Stimulated activated CD8-positive, alpha-beta memory T cell treated with anti-CD3 and anti-CD28 coated beads, Interleukin-4, amount 100 ng/mL, for 4 hours (primary cell): ENCODE data around the gene FGF14.

Experiments
- DNase-seq, 2 donors: peaks; one replicate each; pipeline ENCODE4 v3.0.0-alpha.2; 2020; ENCODE audit warnings: low read depth in 2 of 2, low spot score in 1 of 2

The FGF14 gene

GRCh38 chr13:102367836-102368235 is 34.0 kb downstream of the FGF14 start:
- DNase-seq = no peak

GRCh38 chr13:102361113-102361512 is 40.7 kb downstream of the FGF14 start:
- no peak for DNase-seq

GRCh38 chr13:102359264-102359663 is 42.6 kb downstream of the FGF14 start:
- DNase-seq = no peak

- DNase-seq = no peak
These were observed 46.6 kb downstream of the FGF14 start for GRCh38 chr13:102355251-102355650.

GRCh38 chr13:102354011-102354410 is 47.8 kb downstream of the FGF14 start:
- no peak for DNase-seq

GRCh38 chr13:102351521-102351920 is 50.3 kb downstream of the FGF14 start:
- DNase-seq = no peak

GRCh38 chr13:102347490-102347889 is 54.4 kb downstream of the FGF14 start:
- DNase-seq = no peak

GRCh38 chr13:102346769-102347168 is 55.1 kb downstream of the FGF14 start:
- no peak for DNase-seq

GRCh38 chr13:102344410-102344809 is 57.4 kb downstream of the FGF14 start:
- no peak for DNase-seq

GRCh38 chr13:102333320-102334198 is 68.3 kb downstream of the FGF14 start:
- no peak for DNase-seq

- DNase-seq = no peak
These were observed 72.9 kb downstream of the FGF14 start for GRCh38 chr13:102328909-102329308.

GRCh38 chr13:102327119-102327617 is 74.7 kb downstream of the FGF14 start:
- DNase-seq = no peak

GRCh38 chr13:102326381-102327118 is 75.3 kb downstream of the FGF14 start:
- no peak for DNase-seq

- DNase-seq = no peak
These were observed 76.5 kb downstream of the FGF14 start for GRCh38 chr13:102325321-102325720.

- no peak for DNase-seq
These were observed 78.3 kb downstream of the FGF14 start for GRCh38 chr13:102323505-102323904.

- DNase-seq = no peak
These were observed 78.8 kb downstream of the FGF14 start for GRCh38 chr13:102323012-102323411.

- no peak for DNase-seq
These were observed 79.6 kb downstream of the FGF14 start for GRCh38 chr13:102322211-102322610.

GRCh38 chr13:102318233-102318632 is 83.6 kb downstream of the FGF14 start:
- no peak for DNase-seq

- DNase-seq = no peak
These were observed 84.3 kb downstream of the FGF14 start for GRCh38 chr13:102317593-102317992.

- no peak for DNase-seq
These were observed 85.1 kb downstream of the FGF14 start for GRCh38 chr13:102316732-102317131.

GRCh38 chr13:102312841-102313240 is 89.0 kb downstream of the FGF14 start:
- no peak for DNase-seq

GRCh38 chr13:102311901-102312300 is 89.9 kb downstream of the FGF14 start:
- no peak for DNase-seq
